Bladder microvascular endothelial cell (primary cell): Measurements from ENCODE around the gene WDFY4. TPM values are rescaled to one million over a fixed set of nuclear protein-coding genes. Genes with fewer than 3 reads are reported as not detected.

ENCODE experiments used
- total RNA-seq: library from RNA; depleted of rRNA; stranded (reverse); fragments of >200 nt; gene quantifications from 2 replicates; pipeline ENCODE4 v1.2.3, GENCODE V29; 2014

The WDFY4 gene, protein sequence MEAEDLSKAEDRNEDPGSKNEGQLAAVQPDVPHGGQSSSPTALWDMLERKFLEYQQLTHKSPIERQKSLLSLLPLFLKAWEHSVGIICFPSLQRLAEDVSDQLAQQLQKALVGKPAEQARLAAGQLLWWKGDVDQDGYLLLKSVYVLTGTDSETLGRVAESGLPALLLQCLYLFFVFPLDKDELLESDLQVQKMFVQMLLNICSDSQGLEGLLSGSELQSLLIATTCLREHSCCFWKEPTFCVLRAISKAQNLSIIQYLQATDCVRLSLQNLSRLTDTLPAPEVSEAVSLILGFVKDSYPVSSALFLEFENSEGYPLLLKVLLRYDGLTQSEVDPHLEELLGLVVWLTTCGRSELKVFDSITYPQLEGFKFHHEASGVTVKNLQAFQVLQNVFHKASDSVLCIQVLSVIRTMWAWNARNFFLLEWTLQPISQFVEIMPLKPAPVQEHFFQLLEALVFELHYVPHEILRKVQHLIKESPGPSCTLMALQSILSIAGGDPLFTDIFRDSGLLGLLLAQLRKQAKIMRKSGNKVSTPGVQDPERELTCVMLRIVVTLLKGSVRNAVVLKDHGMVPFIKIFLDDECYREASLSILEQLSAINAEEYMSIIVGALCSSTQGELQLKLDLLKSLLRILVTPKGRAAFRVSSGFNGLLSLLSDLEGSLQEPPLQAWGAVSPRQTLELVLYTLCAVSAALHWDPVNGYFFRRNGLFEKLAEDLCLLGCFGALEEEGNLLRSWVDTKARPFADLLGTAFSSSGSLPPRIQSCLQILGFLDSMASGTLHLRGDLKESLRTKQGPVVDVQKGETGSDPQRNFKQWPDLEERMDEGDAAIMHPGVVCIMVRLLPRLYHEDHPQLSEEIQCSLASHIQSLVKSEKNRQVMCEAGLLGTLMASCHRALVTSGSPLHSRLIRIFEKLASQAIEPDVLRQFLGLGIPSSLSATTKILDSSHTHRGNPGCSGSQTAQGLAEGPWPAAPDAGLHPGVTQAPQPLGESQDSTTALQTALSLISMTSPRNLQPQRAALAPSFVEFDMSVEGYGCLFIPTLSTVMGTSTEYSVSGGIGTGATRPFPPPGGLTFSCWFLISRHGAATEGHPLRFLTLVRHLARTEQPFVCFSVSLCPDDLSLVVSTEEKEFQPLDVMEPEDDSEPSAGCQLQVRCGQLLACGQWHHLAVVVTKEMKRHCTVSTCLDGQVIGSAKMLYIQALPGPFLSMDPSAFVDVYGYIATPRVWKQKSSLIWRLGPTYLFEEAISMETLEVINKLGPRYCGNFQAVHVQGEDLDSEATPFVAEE (N-terminal part only)
- 1.5 TPM in 1 of 2 replicates, not detected in the other for total RNA-seq

DNA sequence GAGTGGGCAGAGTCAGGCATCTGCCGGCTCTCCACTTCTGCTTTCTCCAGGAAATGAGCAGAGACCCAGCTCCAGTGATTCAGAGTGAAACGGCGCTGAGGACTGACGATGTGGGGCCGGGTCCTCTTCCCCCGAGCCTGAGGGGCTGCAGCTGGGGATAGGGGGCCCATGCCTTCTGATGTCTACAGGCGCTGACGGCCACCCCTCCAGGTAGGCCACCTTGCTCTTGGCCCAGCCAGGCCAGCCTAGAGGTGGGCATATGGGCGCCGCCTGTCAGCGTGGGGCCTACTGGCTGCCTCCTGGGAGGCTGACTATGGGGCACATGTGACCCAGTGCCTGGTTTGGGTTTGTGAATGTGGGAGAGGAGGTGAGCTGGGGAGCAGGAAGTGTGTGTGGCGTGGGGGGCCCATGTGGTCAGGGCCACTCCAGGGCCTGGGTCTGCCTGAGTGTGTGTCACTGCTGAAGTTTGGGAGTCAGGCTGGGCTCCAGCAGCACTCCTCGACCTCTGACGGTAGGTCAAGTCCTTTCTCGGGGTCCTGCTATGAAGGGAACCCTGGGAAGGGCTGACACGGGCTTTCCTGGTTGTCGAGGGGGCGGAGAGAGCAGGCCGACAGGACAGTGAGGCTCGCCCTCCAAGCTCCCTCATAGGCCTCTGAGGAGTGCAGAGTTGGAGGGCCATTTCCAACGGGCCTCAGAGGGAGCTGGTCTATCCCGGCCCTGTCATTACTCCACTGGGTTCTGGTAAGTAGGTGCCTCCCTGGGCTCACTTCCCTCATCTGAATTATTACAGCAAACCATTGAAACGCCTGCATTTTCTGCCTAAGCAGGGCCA is at the start of gene WDFY4:
TSS of gene WDFY4 (plus strand) at position 82 of the 832 bp plus-strand sequence. CDS start 24,860 bp downstream, outside the sequence.

GRCh38 chr10:48939790-48940325 is 255.2 kb downstream of the WDFY4 start, which contains the start of gene LRRC18:
Gene LRRC18, minus strand, starts transcription at chr10:48939840. Its CDS starts 25,685 bp downstream, at chr10:48914155.

Other genes starting within 250 kb of the WDFY4 start
- gene ARHGAP22, start 79.8 kb upstream of the WDFY4 start, total RNA-seq, result 20.2 and 23.8 TPM in 2 replicates